A549 (cell line): Measurements from ENCODE around the gene FHAD1. TPM values are rescaled to one million over a fixed set of nuclear protein-coding genes. Genes with fewer than 3 reads are reported as not detected.
"Not testable (repeated sequence)": the region's sequence is repeated elsewhere in the genome, so short reads cannot be mapped to it uniquely, and the experiment has no call there.

Source experiments
- ATAC-seq, 2 experiments: fragments of 200-7000 bp in 1 of 2; fragments of >200 bp in 1 of 2; cut with Nextera tagmentation in 1 of 2; cut with Tn5 transposase in 1 of 2; 3 replicates each; pipeline versions ENCODE4 v1.8.0 to v1.9.1; 2018 to 2020; ENCODE audit warnings: mild to moderate bottlenecking in 1 of 2, moderate library complexity in 1 of 2
- CTCF ChIA-PET: fragments of 300-600 bp; sonication (Branson Sonifier 250); formaldehyde crosslinking; extraction: SDS; loops from one replicate; lab custom pipeline; 2021; ENCODE audit warnings: antibody characterized with exemption, inconsistent platforms; lab: Yijun Ruan, JAX
- POLR2A ChIA-PET: fragments of 350-600 bp; formaldehyde crosslinking; extraction: SDS; loops from one replicate; lab custom pipeline; 2021; ENCODE audit warnings: antibody characterized with exemption, inconsistent platforms; lab: Yijun Ruan, JAX
- DNase-seq, 2 experiments: peaks; one replicate each; pipeline versions ENCODE4 v3.0.0 to v3.0.0-alpha.2; 2011 to 2016; ENCODE audit warnings: low read depth in 1 of 2, low spot score in 1 of 2
- FAIRE-seq: peaks from 2 replicates; lab custom pipeline; 2011; peaks lifted over from hg19 to GRCh38; lab: Jason Lieb, UNC
- H3K27ac ChIP-seq, 2 experiments: fragments of >200 bp; sonication (Bioruptor Twin); formaldehyde crosslinking; 3 replicates each; pipeline ENCODE4 v1.5.1; 2016 to 2017
- H3K4me1 ChIP-seq: fragments of >200 bp; sonication (Bioruptor Twin); formaldehyde crosslinking; 3 replicates; pipeline ENCODE4 v1.6.1; 2016
- H3K4me2 ChIP-seq: fragments of >200 bp; sonication (Bioruptor Twin); formaldehyde crosslinking; 3 replicates; pipeline ENCODE4 v1.6.1; 2016
- H3K4me3 ChIP-seq: fragments of >200 bp; sonication (Bioruptor Twin); formaldehyde crosslinking; 3 replicates; pipeline ENCODE4 v1.5.1; 2016
- H3K9me3 ChIP-seq: fragments of >200 bp; sonication (Bioruptor Twin); formaldehyde crosslinking; 3 replicates; pipeline ENCODE4 v1.6.1; 2016
- ATOH8 ChIP-seq: fragments of 250-450 bp; sonication (Bioruptor Pico); IDR thresholded peaks from 2 replicates; pipeline ENCODE4 v1.5.0; 2020; ENCODE audit warnings: low read depth, mild to moderate bottlenecking, moderate library complexity
- BHLHE40 ChIP-seq: IDR thresholded peaks from 2 replicates; pipeline ENCODE4 v1.6.1; 2012; ENCODE audit warnings: low read depth, low read length, inconsistent platforms
- CEBPB ChIP-seq, 2 experiments: fragments of >200 bp in 1 of 2; sonication (Bioruptor Twin) in 1 of 2; formaldehyde crosslinking in 1 of 2; IDR thresholded peaks; 2 replicates each; pipeline ENCODE4 v1.6.1; 2012 to 2016
- CHD2 ChIP-seq: fragments of 150-350 bp; IDR thresholded peaks from 2 replicates; pipeline ENCODE4 v1.6.1; 2014; ENCODE audit warnings: low read length; ENCODE audit not compliant: partially characterized antibody
- CTCF ChIP-seq: fragments of >200 bp; sonication (Bioruptor Twin); formaldehyde crosslinking; IDR thresholded peaks from 3 replicates; pipeline ENCODE4 v1.5.1; 2016
- E2F6 ChIP-seq: IDR thresholded peaks from 2 replicates; pipeline ENCODE4 v1.6.1; 2012; ENCODE audit warnings: low read depth, borderline replicate concordance
- EHF ChIP-seq: fragments of 250-450 bp; sonication (Bioruptor Pico); IDR thresholded peaks from 2 replicates; pipeline ENCODE4 v1.5.0; 2020; ENCODE audit warnings: mild to moderate bottlenecking
- EP300 ChIP-seq, 2 experiments: fragments of >200 bp; sonication (Bioruptor Twin); formaldehyde crosslinking; IDR thresholded peaks; 2 replicates in 1 of 2; 3 replicates in 1 of 2; pipeline ENCODE4 v1.6.1; 2016 to 2017
- ESRRA ChIP-seq: fragments of 150-350 bp; IDR thresholded peaks from 2 replicates; pipeline ENCODE4 v1.6.1; 2014; ENCODE audit warnings: mild to moderate bottlenecking, low read length, borderline replicate concordance
- FOSB ChIP-seq: fragments of 250-450 bp; sonication (Bioruptor Pico); IDR thresholded peaks from 2 replicates; pipeline ENCODE4 v1.5.0; 2020; ENCODE audit warnings: mild to moderate bottlenecking, moderate library complexity
- FOXS1 ChIP-seq: fragments of 250-450 bp; sonication (Bioruptor Pico); IDR thresholded peaks from 2 replicates; pipeline ENCODE4 v1.5.0; 2020; ENCODE audit warnings: mild to moderate bottlenecking, moderate library complexity
- GATA3 ChIP-seq: IDR thresholded peaks from 2 replicates; pipeline ENCODE4 v1.6.1; 2012; ENCODE audit warnings: borderline replicate concordance
- JUN ChIP-seq, 2 experiments: fragments of >200 bp; sonication (Bioruptor Twin); formaldehyde crosslinking; IDR thresholded peaks; 2 replicates in 1 of 2; 3 replicates in 1 of 2; pipeline ENCODE4 v1.6.1; 2016 to 2017
- MAFK ChIP-seq: fragments of 450-650 bp; IDR thresholded peaks from 2 replicates; pipeline ENCODE4 v1.6.1; 2014; ENCODE audit not compliant: partially characterized antibody
- PHF8 ChIP-seq: fragments of 200-600 bp; sonication (generic); IDR thresholded peaks from 2 replicates; pipeline ENCODE4 v1.6.1; 2016; ENCODE audit warnings: low read depth, mild to moderate bottlenecking, antibody characterized with exemption, moderate library complexity, borderline replicate concordance
- RAD21 ChIP-seq, 2 experiments: fragments of >200 bp in 1 of 2; sonication (Bioruptor Twin) in 1 of 2; formaldehyde crosslinking in 1 of 2; IDR thresholded peaks in 1 of 2; conservative IDR thresholded peaks in 1 of 2; 2 replicates in 1 of 2; 3 replicates in 1 of 2; pipeline ENCODE4 v1.6.1; 2012 to 2018; ENCODE audit warnings: inconsistent platforms in 1 of 2
- RCOR1 ChIP-seq: fragments of 150-350 bp; IDR thresholded peaks from 2 replicates; pipeline ENCODE4 v1.6.1; 2014; ENCODE audit warnings: antibody characterized with exemption, low read length, low read depth
- RFX5 ChIP-seq: fragments of 450-650 bp; IDR thresholded peaks from 2 replicates; pipeline ENCODE4 v1.7.1; 2014; ENCODE audit warnings: antibody characterized with exemption, mild to moderate bottlenecking, moderate library complexity
- SMC3 ChIP-seq: fragments of >200 bp; sonication (Bioruptor Twin); formaldehyde crosslinking; IDR thresholded peaks from 3 replicates; pipeline ENCODE4 v1.6.1; 2018; ENCODE audit warnings: inconsistent platforms
- ZC3H11A ChIP-seq: fragments of 450-650 bp; IDR thresholded peaks from 2 replicates; pipeline ENCODE4 v1.6.1; 2014; ENCODE audit warnings: antibody characterized with exemption, mild to moderate bottlenecking
- ZNF302 ChIP-seq: fragments of 250-450 bp; sonication (Bioruptor Pico); IDR thresholded peaks from 2 replicates; pipeline ENCODE4 v1.9.0; 2021; ENCODE audit warnings: inconsistent platforms, mild to moderate bottlenecking, moderate library complexity
- WGBS: methylation state at CpG from one replicate; pipeline ENCODE4 v1.1.6; 2017; ENCODE audit errors: missing lambda C conversion rate; 5-methylcytosine and 5-hydroxymethylcytosine counted together
- polyA plus RNA-seq, 4 experiments: library from polyadenylated mRNA; depleted of rRNA in 3 of 4; stranded (reverse); fragments of >200 nt; fragmentation: RNase III in 1 of 4; extraction: RNeasy Plus Mini Kit Qiagen cat#74134 plus additional on column Dnase treatment in 1 of 4; gene quantifications; 2 replicates in 3 of 4; 3 replicates in 1 of 4; pipeline ENCODE4 v1.2.3, GENCODE V29; 2011 to 2017

FHAD1 gene
- polyA plus RNA-seq, 2 of the 4 experiments (the other 2 are of a cell fraction), result 0.31 to 0.32 TPM

GRCh38 chr1:15304708-15305467 lies 57.9 kb downstream of the FHAD1 start:
- Histone ChIP-seq H3K4me2 (peak overlapping the region; percentile 43), H3K9me3 (no peaks in the 10 kb centered on the region), H3K27ac (peak overlapping the region; percentile 44 to 80; a peak in 4 of 6 replicates), H3K4me3 (no peak overlapping the region), H3K4me1 (peaks cover 6% of the 10 kb centered on the region; the same call in 2 of the 3 replicates)
- ChIA-PET POLR2A (no interaction called here), CTCF (interaction anchor here (0.6 to 3.9 kb wide), 48 partner anchors 8 to 666 kb away, joined by 3 to 38 read pairs (median 4); no protein-coding TSS in a partner anchor)
- FAIRE-seq (no peak), ATAC-seq (peak; percentile 71 to 94), DNase-seq (peak; percentile 46 to 52)
- TF ChIP-seq SMC3 (peak; percentile 90), CTCF (peak; percentile 84), CEBPB (IDR thresholded peaks at IDR 0.05) (0 out of 4 replicates have a peak, but pooled peaks of 1 of the 2 experiments have one; percentile 12), CHD2 (no peak), MAFK (no peak), JUN (IDR thresholded peaks at IDR 0.05) (no peak), EP300 (IDR thresholded peaks at IDR 0.05) (no peak), RAD21 (conservative IDR thresholded peaks at IDR 0.05 in 1 of 2, IDR thresholded peaks at IDR 0.05 in 1 of 2) (peak; percentile 81 to 92)
- WGBS, result 28% methylated on average over 12 of the region's 15 CpGs

- no peaks in the 10 kb centered on the region for H3K9me3 ChIP-seq
- FAIRE-seq (no peak), ATAC-seq (no peak), DNase-seq (no peak)
- H3K27ac ChIP-seq, result peak overlapping the region in 1 of 2 experiments; percentile 80; a peak in 1 of 6 replicates
- WGBS, result 96% methylated on average over 7 of the region's 7 CpGs
- POLR2A ChIA-PET, result no interaction called here
- no peak overlapping the region for H3K4me3 ChIP-seq
- no peak overlapping the region for H3K4me2 ChIP-seq
- TF ChIP-seq ZNF302 (CRISPR knock-in tag) (no peak), JUN (IDR thresholded peaks at IDR 0.05) (no peak), ESRRA (no peak), ATOH8 (CRISPR knock-in tag) (no peak), BHLHE40 (no peak), EHF (CRISPR knock-in tag) (no peak), FOSB (CRISPR knock-in tag) (no peak), RFX5 (no peak), GATA3 (no peak), FOXS1 (CRISPR knock-in tag) (no peak), ZC3H11A (no peak), CEBPB (IDR thresholded peaks at IDR 0.05) (no peak), E2F6 (no peak), RCOR1 (no peak), PHF8 (no peak)
- peaks cover 6% of the 10 kb centered on the region; the same call in 2 of the 3 replicates for H3K4me1 ChIP-seq
- CTCF ChIA-PET, result interaction anchor here (0.6 to 3.9 kb wide), 32 partner anchors 8 to 196 kb away, joined by 3 to 38 read pairs (median 4); no protein-coding TSS in a partner anchor
Observed at GRCh38 chr1:15305468-15305770, 58.4 kb downstream of the FHAD1 start.

- ATAC-seq, H3K9me3 ChIP-seq, H3K4me3 ChIP-seq, H3K27ac ChIP-seq, H3K4me1 ChIP-seq, FAIRE-seq, DNase-seq, POLR2A ChIA-PET, H3K4me2 ChIP-seq: not testable (repeated sequence)
- 0% methylated on average over 1 of the region's 1 CpG for WGBS
- CTCF ChIA-PET, result interaction anchor here (0.5 to 3.9 kb wide), 7 partner anchors 10 to 268 kb away, joined by 3 to 38 read pairs (median 3); no protein-coding TSS in a partner anchor
Observed at GRCh38 chr1:15306352-15306751, 59.3 kb downstream of the FHAD1 start.
